ENCODE data around the gene NARS2.
A peak's percentile ranks its signal among the peaks of the same experiment; 100 is the strongest.
"Not testable (repeated sequence)": the region's sequence is repeated elsewhere in the genome, so short reads cannot be mapped to it uniquely, and the experiment has no call there.

NARS2 gene, protein sequence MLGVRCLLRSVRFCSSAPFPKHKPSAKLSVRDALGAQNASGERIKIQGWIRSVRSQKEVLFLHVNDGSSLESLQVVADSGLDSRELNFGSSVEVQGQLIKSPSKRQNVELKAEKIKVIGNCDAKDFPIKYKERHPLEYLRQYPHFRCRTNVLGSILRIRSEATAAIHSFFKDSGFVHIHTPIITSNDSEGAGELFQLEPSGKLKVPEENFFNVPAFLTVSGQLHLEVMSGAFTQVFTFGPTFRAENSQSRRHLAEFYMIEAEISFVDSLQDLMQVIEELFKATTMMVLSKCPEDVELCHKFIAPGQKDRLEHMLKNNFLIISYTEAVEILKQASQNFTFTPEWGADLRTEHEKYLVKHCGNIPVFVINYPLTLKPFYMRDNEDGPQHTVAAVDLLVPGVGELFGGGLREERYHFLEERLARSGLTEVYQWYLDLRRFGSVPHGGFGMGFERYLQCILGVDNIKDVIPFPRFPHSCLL

DNA sequence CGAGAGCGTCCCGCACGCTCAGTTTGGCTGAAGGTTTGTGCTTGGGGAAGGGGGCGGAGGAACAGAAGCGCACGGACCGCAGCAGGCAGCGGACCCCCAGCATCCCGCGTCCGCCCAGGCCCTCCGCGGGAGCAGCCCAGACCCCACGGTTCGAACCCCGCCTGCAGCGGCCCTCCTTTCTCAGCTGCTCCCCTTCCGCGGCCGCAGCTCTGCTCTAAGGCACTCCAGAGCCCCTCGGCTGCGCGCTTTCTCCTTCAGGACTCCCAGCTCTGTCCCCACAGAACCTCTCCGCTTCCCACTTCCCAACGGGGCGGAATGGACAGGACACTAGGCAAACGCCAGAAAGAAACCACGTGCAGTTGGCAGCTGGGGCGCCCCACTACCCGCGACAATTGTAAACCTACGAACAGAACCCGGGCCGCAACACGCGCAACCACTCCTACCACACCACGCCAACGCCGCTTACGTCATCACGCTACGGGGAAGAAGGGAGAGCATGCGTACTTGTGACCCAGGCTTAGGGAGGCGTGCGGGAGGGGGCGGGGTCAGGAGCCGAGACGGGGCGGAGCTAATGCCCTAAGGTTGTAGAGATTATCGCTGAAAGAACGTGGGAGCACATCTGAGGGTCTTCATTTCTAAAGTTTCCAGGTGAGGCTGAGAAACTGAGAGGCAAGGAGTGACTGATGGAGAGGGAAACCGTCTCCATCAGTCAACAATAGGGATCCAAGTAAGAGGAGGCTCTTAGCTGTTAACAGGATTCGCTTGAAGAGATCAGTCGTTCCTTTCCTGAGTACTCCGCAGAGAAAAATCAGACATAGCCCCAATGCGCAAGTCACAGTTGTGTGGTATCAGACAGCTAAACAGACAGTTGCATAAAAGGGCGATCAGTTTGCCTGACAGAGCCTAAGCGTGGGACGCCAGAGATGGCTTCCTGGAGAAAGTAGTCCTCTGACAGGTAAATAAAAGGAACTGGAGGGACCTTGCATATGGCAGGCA, at the start of gene NARS2:
Gene NARS2, minus strand, starts transcription at position 479 of the 996 bp plus-strand sequence. Its CDS starts 376 bp downstream, at position 103.
- H3K4me3 ChIP-seq (ENCODE audit: low read depth, low read length): peak within 1 kb of the TSS; percentile 93

DNA sequence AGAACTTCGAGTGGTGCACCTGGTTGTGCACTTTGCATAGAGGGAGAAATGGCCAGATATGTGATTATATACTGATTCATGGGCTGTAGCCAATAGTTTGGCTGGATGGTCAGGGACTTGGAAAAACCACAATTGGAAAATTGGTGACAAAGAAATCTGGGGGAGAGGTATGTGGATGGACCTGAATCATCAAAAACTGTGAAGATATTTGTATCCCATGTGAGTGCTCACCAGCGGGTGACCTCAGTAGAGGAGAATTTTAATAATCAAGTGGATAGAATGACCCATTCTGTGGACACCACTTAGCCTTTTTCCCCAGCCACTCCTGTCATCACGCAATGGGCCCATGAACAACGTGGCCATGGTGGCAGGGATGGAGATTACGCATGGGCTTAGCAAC, 48.0 kb upstream of the NARS2 start:
- no peak overlapping the region for H3K4me3 ChIP-seq (ENCODE audit: low read depth, low read length)
- DNase-seq (ENCODE audit: low read depth): no peak

More for the DNA sequence above, at the start of gene NARS2:
- DNase-seq (ENCODE audit: low read depth): peak; percentile 89

- H3K4me3 ChIP-seq (ENCODE audit: low read depth, low read length): no peak overlapping the region
- no peak for DNase-seq (ENCODE audit: low read depth)
These were observed 45.5 kb upstream of the NARS2 start for GRCh38 chr11:78620159-78620558.

GRCh38 chr11:78615724-78616123, 41.1 kb upstream of the NARS2 start:
- H3K4me3 ChIP-seq (ENCODE audit: low read depth, low read length): no peak overlapping the region
- DNase-seq (ENCODE audit: low read depth): no peak

- DNase-seq (ENCODE audit: low read depth): no peak
- no peak overlapping the region for H3K4me3 ChIP-seq (ENCODE audit: low read depth, low read length)
These were observed 38.7 kb upstream of the NARS2 start for GRCh38 chr11:78613378-78613813.

- no peak overlapping the region for H3K4me3 ChIP-seq (ENCODE audit: low read depth, low read length)
- DNase-seq (ENCODE audit: low read depth): no peak
These were observed 38.2 kb upstream of the NARS2 start for GRCh38 chr11:78612721-78613377.

- DNase-seq (ENCODE audit: low read depth); H3K4me3 ChIP-seq (ENCODE audit: low read depth, low read length): not testable (repeated sequence)
These were observed 34.7 kb upstream of the NARS2 start for GRCh38 chr11:78609321-78609720.

- no peak for DNase-seq (ENCODE audit: low read depth)
- H3K4me3 ChIP-seq (ENCODE audit: low read depth, low read length): no peak overlapping the region
These were observed 33.0 kb upstream of the NARS2 start for GRCh38 chr11:78607696-78608095.

DNA sequence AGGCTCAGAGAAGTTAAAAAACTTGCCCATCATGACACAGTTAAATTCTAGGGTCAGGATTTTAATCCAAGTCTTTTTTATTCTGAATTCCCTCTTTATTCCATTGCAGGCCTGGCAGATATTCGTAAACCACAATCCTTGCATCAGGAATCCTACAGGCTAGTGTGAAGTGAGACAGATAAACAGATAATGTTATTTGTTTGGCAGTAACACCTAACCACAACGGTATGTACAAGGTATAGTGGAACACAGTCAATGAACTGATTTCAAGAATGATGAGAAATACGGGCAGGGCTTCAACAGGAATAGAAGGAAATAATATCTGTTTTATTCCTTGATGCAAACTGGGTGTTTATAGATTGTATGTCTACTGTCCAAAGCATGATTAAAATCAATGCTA, 32.0 kb upstream of the NARS2 start:
- DNase-seq (ENCODE audit: low read depth): no peak
- no peak overlapping the region for H3K4me3 ChIP-seq (ENCODE audit: low read depth, low read length)

GRCh38 chr11:78605296-78605695, 30.6 kb upstream of the NARS2 start:
- no peak for DNase-seq (ENCODE audit: low read depth)

DNA sequence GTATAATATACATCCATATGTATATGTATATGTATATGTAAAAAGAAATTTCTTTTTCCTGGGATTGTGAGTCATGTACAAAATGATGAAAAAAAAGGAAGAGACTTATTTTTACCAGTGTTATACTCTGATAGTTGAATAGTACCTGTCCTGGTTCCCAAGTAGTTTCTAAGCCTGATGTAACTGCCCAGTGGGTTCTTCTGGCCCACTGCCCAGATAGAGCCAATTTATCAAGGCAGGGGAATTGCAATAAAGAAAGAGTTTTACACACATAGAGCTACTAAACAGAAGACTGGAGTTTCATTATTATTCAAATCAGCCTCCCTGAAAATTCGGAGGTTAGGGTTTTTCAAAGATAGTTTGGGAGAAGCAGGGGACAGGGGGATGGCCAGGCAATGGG, 29.1 kb upstream of the NARS2 start:
- H3K4me3 ChIP-seq (ENCODE audit: low read depth, low read length): no peak overlapping the region
- DNase-seq (ENCODE audit: low read depth): no peak

More at GRCh38 chr11:78605296-78605695, 30.6 kb upstream of the NARS2 start:
- H3K4me3 ChIP-seq (ENCODE audit: low read depth, low read length): no peak overlapping the region

GRCh38 chr11:78602771-78603170, 28.1 kb upstream of the NARS2 start:
- H3K4me3 ChIP-seq (ENCODE audit: low read depth, low read length); DNase-seq (ENCODE audit: low read depth): not testable (repeated sequence)

- DNase-seq (ENCODE audit: low read depth); H3K4me3 ChIP-seq (ENCODE audit: low read depth, low read length): not testable (repeated sequence)
These were observed 26.4 kb upstream of the NARS2 start for GRCh38 chr11:78601066-78601465.

DNA sequence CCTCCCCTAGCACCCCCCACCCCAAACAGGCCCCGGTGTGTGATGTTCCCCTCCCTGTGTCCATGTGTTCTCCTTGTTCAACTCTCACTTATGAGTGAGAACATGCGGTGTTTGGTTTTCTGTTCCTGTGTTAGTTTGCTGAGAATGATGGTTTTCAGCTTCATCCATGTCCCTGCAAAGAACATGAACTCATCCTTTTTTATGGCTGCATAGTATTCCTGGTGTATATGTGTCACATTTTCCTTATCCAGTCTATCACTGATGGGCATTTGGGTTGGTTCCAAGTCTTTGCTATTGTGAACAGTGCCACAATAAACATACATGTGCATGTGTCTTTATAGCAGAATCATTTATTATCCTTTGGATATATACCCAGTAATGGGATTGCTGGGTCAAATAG, 22.9 kb upstream of the NARS2 start:
- not testable (repeated sequence) for DNase-seq (ENCODE audit: low read depth); H3K4me3 ChIP-seq (ENCODE audit: low read depth, low read length)

- DNase-seq (ENCODE audit: low read depth): no peak
- H3K4me3 ChIP-seq (ENCODE audit: low read depth, low read length): no peak overlapping the region
These were observed 20.9 kb upstream of the NARS2 start for GRCh38 chr11:78595436-78596130.

DNA sequence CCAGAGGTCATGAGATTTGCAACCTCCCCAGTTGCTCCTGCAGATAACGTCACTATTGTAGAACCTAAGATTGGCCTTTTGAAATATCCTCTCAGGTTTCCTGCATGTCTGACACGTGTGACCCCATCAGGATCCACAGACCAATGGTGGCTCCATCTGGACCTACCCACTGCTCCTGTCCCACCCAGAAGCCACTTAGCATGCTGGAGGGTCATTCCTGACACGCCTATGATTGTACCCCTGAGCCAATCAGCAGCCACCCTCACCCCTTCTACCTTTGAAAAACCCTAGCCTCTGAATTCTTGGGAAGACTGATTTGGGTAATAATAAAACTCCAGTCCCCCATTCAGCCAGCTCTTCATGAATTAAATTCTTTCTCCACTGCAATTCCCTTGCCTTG, 20.1 kb upstream of the NARS2 start:
- DNase-seq (ENCODE audit: low read depth): no peak
- no peak overlapping the region for H3K4me3 ChIP-seq (ENCODE audit: low read depth, low read length)

GRCh38 chr11:78588517-78588916, 13.9 kb upstream of the NARS2 start:
- H3K4me3 ChIP-seq (ENCODE audit: low read depth, low read length): no peak overlapping the region
- no peak for DNase-seq (ENCODE audit: low read depth)

- H3K4me3 ChIP-seq (ENCODE audit: low read depth, low read length): no peak overlapping the region
- no peak for DNase-seq (ENCODE audit: low read depth)
These were observed 12.8 kb upstream of the NARS2 start for GRCh38 chr11:78587446-78587845.

Measured in skeletal muscle cell (primary cell).